Muscle of leg (tissue), 16 donors: ENCODE measurements around the gene SCUBE1. TPM values are rescaled to one million over a fixed set of nuclear protein-coding genes. Genes with fewer than 3 reads are reported as not detected.
A peak's percentile ranks its signal among the peaks of the same experiment; 100 is the strongest.

ENCODE experiments used
- DNase-seq: peaks from one replicate; pipeline ENCODE4 v3.0.0; 2013
- H3K27ac ChIP-seq: one replicate; pipeline ENCODE4 v1.5.1; 2013; ENCODE audit warnings: mild to moderate bottlenecking, low read length, control low read depth
- H3K27me3 ChIP-seq: one replicate; pipeline ENCODE4 v1.6.1; 2013; ENCODE audit warnings: low read length; ENCODE audit not compliant: control insufficient read depth, insufficient read depth
- H3K36me3 ChIP-seq: one replicate; pipeline ENCODE4 v1.6.1; 2013; ENCODE audit warnings: low read length; ENCODE audit not compliant: control insufficient read depth, insufficient read depth
- H3K4me1 ChIP-seq: one replicate; pipeline ENCODE4 v1.6.1; 2013; ENCODE audit warnings: low read length; ENCODE audit not compliant: control insufficient read depth, insufficient read depth
- H3K4me3 ChIP-seq: one replicate; pipeline ENCODE4 v1.5.1; 2013; ENCODE audit warnings: low read length, control low read depth
- H3K9me3 ChIP-seq: replicated peaks from 2 replicates; pipeline ENCODE4 v1.6.1; 2013; ENCODE audit warnings: low read depth, low read length; ENCODE audit not compliant: control insufficient read depth
- WGBS: methylation state at CpG from one replicate; pipeline ENCODE4 v1.1.5; 2013; ENCODE audit warnings: missing lambda C conversion rate; ENCODE audit not compliant: insufficient coverage; 5-methylcytosine and 5-hydroxymethylcytosine counted together
- long read RNA-seq, 11 donors: transcript quantifications; one replicate each; lab custom pipeline, GENCODE V29; 2026
- polyA plus RNA-seq, 8 donors: library from polyadenylated mRNA; unstranded; fragments of 120-200 nt; gene quantifications; one replicate each; pipeline versions ENCODE4 v1.2.1 to v1.2.3, GENCODE V29; 2013; ENCODE audit warnings: inconsistent platforms in 1 of 8, low replicate concordance in 1 of 8; ENCODE audit not compliant: insufficient read length in 8 of 8, insufficient read depth in 1 of 8
- total RNA-seq: library from RNA; stranded (reverse); fragments of 120-200 nt; gene quantifications from one replicate; pipeline ENCODE4 v1.2.4, GENCODE V29; 2013

Gene SCUBE1
- total RNA-seq, result 0.13 TPM
- 1 to 10 TPM in 2 of 8 donors, under 1 TPM in 6; 0.19 to 2.1 (median 0.51) TPM for polyA plus RNA-seq
- long read RNA-seq, donor 1, result 0 reads
- long read RNA-seq, donor 2, result 0 reads
- long read RNA-seq, donor 3, result 0 reads
- long read RNA-seq, donor 4, result 0 reads
- long read RNA-seq, donor 5, result 0 reads
- long read RNA-seq, donor 6, result 0 reads
- long read RNA-seq, donor 7, result 0 reads
- long read RNA-seq, donor 8, result 0 reads
- long read RNA-seq, donor 9, result 0 reads
- long read RNA-seq, donor 10, result 0 reads
- long read RNA-seq, donor 11, result 0 reads

DNA sequence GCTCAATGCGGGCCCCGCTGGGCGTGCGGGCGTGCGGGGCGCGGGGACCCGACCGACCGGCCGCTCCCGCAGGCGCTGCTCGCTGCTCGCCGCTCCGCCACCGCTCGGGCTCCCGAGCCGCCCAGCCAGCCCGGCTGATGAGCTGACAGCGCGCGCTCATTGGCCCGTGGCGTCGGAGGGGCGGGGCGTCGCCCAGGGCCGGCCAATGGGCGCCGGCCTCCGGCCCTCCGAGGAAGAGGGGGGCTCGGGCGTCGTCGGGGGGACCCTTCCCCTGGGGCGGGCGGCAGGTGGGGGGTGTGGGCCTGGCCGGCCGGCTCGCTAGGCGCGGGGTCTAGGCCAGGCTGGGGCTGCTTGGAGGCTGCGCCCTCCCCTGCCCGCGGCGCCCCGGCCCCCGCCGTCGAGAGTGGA lies at the start of gene SCUBE1:
Gene SCUBE1 (minus strand): TSS at position 111 of the 408 bp plus-strand sequence. CDS start 111 bp downstream, outside the sequence.
- H3K4me3 ChIP-seq, result no peak within 1 kb of the TSS
- DNase-seq, result peak; percentile 76

DNA sequence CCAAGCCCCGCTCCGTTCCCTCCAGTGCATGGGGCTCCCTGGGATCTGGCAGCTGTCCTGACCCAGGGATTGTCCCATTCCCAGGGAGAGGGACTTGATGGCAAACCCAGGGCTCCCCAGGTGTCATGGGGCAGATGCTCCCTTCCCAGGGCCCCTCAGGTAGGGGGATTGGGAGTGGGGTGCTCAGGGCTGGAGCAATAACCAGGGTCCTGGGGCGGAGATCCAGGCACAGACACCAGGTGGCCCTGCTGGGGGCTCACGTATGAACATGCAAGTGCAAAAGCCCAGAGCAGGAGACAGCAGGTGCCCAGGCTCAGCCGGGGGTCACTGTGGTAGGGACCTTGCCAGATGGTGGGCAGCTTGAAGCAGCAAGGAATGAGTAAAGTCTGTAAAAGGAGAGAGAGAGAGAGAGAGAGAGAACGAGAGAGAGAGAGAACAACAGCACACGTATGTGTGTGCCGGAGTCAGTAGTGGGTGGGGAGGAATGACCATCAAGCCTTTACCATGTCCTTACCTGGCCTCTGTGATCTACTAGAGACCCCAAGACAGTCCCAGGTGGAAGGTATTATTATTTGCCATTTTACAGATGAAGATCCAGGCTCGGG lies 49.3 kb upstream of the SCUBE1 start:
- Histone ChIP-seq H3K27ac (no peak overlapping the region), H3K36me3 (no peaks in the 10 kb centered on the region), H3K4me1 (no peaks in the 10 kb centered on the region), H3K4me3 (no peak overlapping the region), H3K9me3 (peaks cover 2% of the 10 kb centered on the region), H3K27me3 (peaks cover 8% of the 10 kb centered on the region)
- no peak for DNase-seq
- 66% methylated on average over 6 of the region's 9 CpGs for WGBS

More for the DNA sequence above, at the start of gene SCUBE1:
- peaks cover 13% of the 10 kb centered on the region for H3K4me1 ChIP-seq
- no peak within 1 kb of the TSS for H3K27ac ChIP-seq
- under 1% methylated on average over 50 of the region's 56 CpGs for WGBS
- H3K36me3 ChIP-seq, result no peaks in the 10 kb centered on the region
- H3K27me3 ChIP-seq, result peaks cover 70% of the 10 kb centered on the region
- H3K9me3 ChIP-seq, result no peaks in the 10 kb centered on the region

DNA sequence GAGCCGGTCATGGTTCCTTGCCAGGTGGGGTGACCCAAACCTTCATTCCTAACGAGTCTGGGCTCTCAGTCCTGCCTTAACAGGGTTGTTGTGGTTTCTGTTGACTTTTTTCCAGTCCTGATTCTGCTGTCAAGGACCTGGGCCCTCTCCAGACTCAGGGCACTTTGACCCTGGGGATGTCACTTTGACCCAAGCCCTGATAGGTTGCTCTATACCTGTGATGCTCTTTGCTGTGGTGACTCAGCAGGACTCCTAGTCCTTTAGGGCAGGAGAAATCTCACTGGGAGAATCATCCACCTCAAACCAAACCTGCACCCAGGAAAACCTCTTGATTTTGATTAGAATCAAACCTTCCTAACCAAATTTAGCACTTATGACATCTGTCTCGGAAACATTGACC lies 48.1 kb upstream of the SCUBE1 start:
- peaks cover 2% of the 10 kb centered on the region for H3K9me3 ChIP-seq
- H3K27me3 ChIP-seq, result peaks cover 17% of the 10 kb centered on the region
- no peaks in the 10 kb centered on the region for H3K36me3 ChIP-seq
- no peak overlapping the region for H3K27ac ChIP-seq
- no peak for DNase-seq
- H3K4me1 ChIP-seq, result no peaks in the 10 kb centered on the region
- WGBS, result 80% methylated on average over 1 of the region's 3 CpGs
- no peak overlapping the region for H3K4me3 ChIP-seq

DNA sequence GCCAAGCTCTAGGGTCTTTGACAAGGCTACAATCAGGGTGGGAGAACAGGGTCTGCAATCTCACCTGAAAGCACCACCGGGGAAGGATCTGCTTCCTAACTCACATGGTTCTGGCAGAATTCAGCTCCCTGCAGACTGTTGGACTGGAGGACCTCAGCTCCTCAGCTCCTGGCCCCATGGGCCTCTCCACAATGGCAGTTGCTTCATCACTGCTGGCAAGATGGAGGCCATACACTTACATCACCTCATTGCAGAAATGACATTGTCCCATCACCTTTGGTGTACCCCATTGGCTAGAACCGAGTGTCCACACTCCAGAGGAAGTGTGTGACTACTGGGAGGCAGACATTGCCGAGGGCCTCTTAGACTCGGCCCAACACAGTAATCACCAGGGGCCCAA lies 47.7 kb upstream of the SCUBE1 start:
- 93% methylated on average over 1 of the region's 4 CpGs for WGBS
- H3K36me3 ChIP-seq, result no peaks in the 10 kb centered on the region
- H3K4me1 ChIP-seq, result peaks cover under 1% of the 10 kb centered on the region
- DNase-seq, result no peak
- peaks cover 2% of the 10 kb centered on the region for H3K9me3 ChIP-seq
- no peak overlapping the region for H3K4me3 ChIP-seq
- H3K27ac ChIP-seq, result no peak overlapping the region
- peaks cover 19% of the 10 kb centered on the region for H3K27me3 ChIP-seq

DNA sequence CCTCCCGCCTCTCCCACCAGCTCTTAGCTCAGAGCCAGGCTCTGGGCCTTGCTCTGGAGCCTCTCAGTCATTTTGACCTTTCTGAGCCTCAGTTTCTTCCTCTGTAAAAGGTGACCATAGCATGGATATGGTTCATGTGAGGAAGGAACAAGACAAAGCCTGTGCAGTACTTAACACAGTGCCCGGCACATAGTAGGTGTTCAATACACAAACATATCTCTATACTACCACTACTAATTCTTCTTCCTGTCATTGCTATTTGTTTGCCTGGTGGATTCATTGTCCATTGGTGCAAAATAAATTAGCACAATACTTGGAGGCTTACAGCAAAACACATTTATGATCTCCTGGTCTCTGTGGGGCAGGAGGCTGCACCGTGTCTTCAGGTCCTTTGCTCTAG lies 47.0 kb upstream of the SCUBE1 start:
- H3K36me3 ChIP-seq, result no peaks in the 10 kb centered on the region
- DNase-seq, result no peak
- 100% methylated on average over 1 of the region's 3 CpGs for WGBS
- no peak overlapping the region for H3K27ac ChIP-seq
- peaks cover 20% of the 10 kb centered on the region for H3K27me3 ChIP-seq
- H3K4me1 ChIP-seq, result peaks cover 3% of the 10 kb centered on the region
- H3K4me3 ChIP-seq, result no peak overlapping the region
- H3K9me3 ChIP-seq, result peaks cover 2% of the 10 kb centered on the region

DNA sequence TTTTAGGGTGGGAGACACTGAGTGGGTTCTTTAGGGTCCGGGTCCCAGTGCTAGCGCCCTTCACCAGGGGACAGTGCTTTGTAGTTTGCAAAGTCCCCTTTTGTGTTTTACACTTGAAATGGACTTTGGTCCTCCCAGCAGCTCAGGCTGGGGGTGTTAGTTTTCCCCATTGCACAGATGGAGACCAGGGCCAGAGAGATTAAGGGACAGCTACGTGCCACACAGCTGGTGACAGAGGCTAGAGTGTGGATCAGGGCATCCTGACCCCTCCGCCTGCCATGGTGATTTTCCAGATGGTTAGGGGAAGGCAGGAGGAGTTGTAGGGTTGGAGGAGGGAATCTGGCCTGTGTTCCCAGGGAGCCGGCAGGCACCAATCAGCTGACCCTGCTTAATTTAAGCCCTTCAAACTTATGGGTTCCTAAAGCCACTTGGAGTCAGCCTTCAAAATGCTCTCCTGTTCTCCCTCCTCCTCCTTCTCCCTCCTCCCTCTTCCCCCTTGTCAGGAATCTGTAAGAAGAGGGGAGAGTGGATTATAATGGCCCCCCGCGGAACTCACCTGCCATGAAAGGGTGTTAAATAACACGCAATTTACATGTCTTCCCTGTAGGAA lies 46.2 kb upstream of the SCUBE1 start:
- no peaks in the 10 kb centered on the region for H3K36me3 ChIP-seq
- peaks cover 2% of the 10 kb centered on the region for H3K9me3 ChIP-seq
- H3K27me3 ChIP-seq, result peaks cover 24% of the 10 kb centered on the region
- no peak for DNase-seq
- no peak overlapping the region for H3K4me3 ChIP-seq
- WGBS, result 59% methylated on average over 3 of the region's 8 CpGs
- H3K27ac ChIP-seq, result no peak overlapping the region
- H3K4me1 ChIP-seq, result peaks cover 3% of the 10 kb centered on the region

DNA sequence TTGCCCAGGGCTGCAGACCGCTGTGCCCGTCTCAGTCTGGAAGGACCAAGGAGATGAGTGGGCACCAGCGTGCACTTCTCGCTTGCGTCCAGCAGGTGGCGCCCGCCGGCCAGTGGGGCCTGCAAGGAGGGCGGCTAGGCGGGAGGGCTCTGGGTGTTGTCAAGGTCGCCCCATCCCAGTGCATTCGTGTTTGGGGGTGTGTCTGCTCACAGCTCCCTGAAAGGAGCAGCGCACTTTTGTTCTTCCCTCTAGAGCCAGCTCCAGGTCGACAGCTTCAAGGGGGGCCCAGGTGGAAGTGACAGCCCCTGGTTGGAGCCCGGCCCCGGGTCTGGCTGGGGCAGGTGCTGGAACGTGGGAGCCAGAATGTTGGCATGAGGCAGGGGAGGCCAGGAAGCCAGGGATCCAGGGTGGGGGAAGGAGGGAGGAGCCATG lies 45.3 kb upstream of the SCUBE1 start:
- WGBS, result 7% methylated on average over 17 of the region's 17 CpGs
- Histone ChIP-seq H3K4me1 (peaks cover 3% of the 10 kb centered on the region), H3K27ac (no peak overlapping the region), H3K27me3 (peaks cover 25% of the 10 kb centered on the region), H3K36me3 (no peaks in the 10 kb centered on the region), H3K4me3 (no peak overlapping the region), H3K9me3 (no peaks in the 10 kb centered on the region)
- peak; percentile 61 for DNase-seq

DNA sequence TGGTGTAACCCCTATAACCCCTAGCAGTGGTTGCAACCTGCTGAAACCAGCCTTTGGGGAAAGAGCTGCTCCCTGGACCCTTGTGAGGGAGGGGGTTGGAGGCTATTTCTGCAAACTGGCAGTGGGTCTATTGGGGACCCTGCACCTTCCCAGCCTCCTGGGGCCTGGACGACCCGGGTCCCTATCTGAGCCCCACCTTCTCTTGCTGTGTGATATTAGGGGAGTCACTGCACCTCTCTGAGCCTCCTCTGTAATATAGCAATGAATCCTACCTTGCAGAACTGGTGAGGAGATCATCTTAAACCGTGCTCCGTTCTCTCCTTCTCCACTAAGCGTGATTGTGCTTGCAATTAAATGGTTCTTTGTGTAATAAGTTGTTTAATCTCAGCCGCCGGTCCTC lies 44.6 kb upstream of the SCUBE1 start:
- no peaks in the 10 kb centered on the region for H3K36me3 ChIP-seq
- H3K4me3 ChIP-seq, result no peak overlapping the region
- no peak overlapping the region for H3K27ac ChIP-seq
- peaks cover 25% of the 10 kb centered on the region for H3K27me3 ChIP-seq
- no peak for DNase-seq
- H3K9me3 ChIP-seq, result no peaks in the 10 kb centered on the region
- peaks cover 3% of the 10 kb centered on the region for H3K4me1 ChIP-seq
- WGBS, result no CpG with 5 or more reads among the region's 7 CpGs

DNA sequence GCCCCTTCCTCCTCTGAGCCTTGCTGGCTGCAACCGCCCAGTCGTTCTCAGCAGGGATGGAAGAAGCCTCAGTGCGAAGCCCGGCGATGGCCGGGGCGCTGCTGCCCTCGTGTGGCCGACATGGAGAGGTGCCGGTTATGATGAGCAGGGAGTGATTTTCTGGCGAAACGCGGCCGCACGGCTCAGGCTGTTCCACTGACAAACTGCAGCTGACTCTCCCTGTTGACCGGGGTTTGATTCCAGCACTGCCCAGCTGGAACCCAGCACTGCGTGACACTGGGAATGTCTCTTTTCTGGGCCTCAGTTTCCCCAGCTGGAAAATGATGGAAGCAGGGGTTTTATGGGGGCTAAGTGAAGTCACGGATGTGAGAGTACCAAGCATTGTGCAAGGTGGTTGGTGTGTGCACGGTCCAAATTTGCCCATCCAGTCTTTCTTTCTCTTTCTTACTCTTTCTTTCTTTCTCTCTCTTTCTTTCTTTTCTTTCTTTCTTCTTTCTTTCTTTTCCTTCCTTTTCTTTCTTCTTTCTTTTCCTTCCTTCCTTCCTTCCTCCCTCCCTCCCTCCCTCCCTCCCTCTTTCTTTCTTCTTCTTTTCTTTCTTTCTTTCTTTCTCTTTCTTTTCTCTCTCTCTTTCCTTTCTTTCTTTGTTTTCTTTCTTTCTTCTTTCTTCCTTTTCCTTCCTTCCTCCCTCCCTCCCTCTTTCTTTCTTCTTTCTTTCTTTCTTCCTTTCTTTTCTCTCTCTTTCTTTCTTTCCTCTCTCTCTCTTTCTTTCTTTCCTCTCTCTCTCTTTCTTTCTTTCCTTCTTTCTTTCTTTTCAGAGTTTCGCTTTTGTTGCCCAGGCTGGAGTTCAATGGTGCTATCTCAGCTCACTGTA lies 42.8 kb upstream of the SCUBE1 start:
- H3K27me3 ChIP-seq, result peaks cover 29% of the 10 kb centered on the region
- H3K36me3 ChIP-seq, result no peaks in the 10 kb centered on the region
- no peak overlapping the region for H3K4me3 ChIP-seq
- peak; percentile 86 for DNase-seq
- WGBS, result 0% methylated on average over 13 of the region's 20 CpGs
- peaks cover 2% of the 10 kb centered on the region for H3K9me3 ChIP-seq
- peaks cover 3% of the 10 kb centered on the region for H3K4me1 ChIP-seq
- H3K27ac ChIP-seq, result no peak overlapping the region
